ENCODE data around the gene SRRM1.
"Not testable (repeated sequence)": the region's sequence is repeated elsewhere in the genome, so short reads cannot be mapped to it uniquely, and the experiment has no call there.

The SRRM1 gene

GRCh38 chr1:24643363-24644099, 429 bp downstream of the SRRM1 start:
- DNase-seq (ENCODE audit: low read depth): no peak

GRCh38 chr1:24644100-24644384, 940 bp downstream of the SRRM1 start:
- no peak for DNase-seq (ENCODE audit: low read depth)

- DNase-seq (ENCODE audit: low read depth): no peak
These were observed 5.8 kb downstream of the SRRM1 start for GRCh38 chr1:24648919-24649318.

GRCh38 chr1:24652382-24652781, 9.3 kb downstream of the SRRM1 start:
- DNase-seq (ENCODE audit: low read depth): no peak

GRCh38 chr1:24654010-24654409, 10.9 kb downstream of the SRRM1 start:
- no peak for DNase-seq (ENCODE audit: low read depth)

- DNase-seq (ENCODE audit: low read depth): no peak
These were observed 12.9 kb downstream of the SRRM1 start for GRCh38 chr1:24656046-24656445.

GRCh38 chr1:24657781-24658180, 14.7 kb downstream of the SRRM1 start:
- DNase-seq (ENCODE audit: low read depth): no peak

GRCh38 chr1:24659166-24659904, 16.2 kb downstream of the SRRM1 start:
- DNase-seq (ENCODE audit: low read depth): no peak

- no peak for DNase-seq (ENCODE audit: low read depth)
These were observed 17.0 kb downstream of the SRRM1 start for GRCh38 chr1:24659993-24660665.

- no peak for DNase-seq (ENCODE audit: low read depth)
These were observed 21.5 kb downstream of the SRRM1 start for GRCh38 chr1:24664507-24665033.

GRCh38 chr1:24666794-24667193, 23.7 kb downstream of the SRRM1 start:
- DNase-seq (ENCODE audit: low read depth): no peak

- DNase-seq (ENCODE audit: low read depth): not testable (repeated sequence)
These were observed 28.3 kb downstream of the SRRM1 start for GRCh38 chr1:24671372-24671771.

GRCh38 chr1:24672686-24673085, 29.6 kb downstream of the SRRM1 start:
- not testable (repeated sequence) for DNase-seq (ENCODE audit: low read depth)

GRCh38 chr1:24673341-24673740, 30.2 kb downstream of the SRRM1 start:
- no peak for DNase-seq (ENCODE audit: low read depth)

- DNase-seq (ENCODE audit: low read depth): not testable (repeated sequence)
These were observed 35.3 kb downstream of the SRRM1 start for GRCh38 chr1:24678421-24678820.

- DNase-seq (ENCODE audit: low read depth): no peak
These were observed 36.6 kb downstream of the SRRM1 start for GRCh38 chr1:24679725-24680124.

- DNase-seq (ENCODE audit: low read depth): peak; percentile 91
These were observed 40.6 kb downstream of the SRRM1 start for GRCh38 chr1:24683713-24684162.

- no peak for DNase-seq (ENCODE audit: low read depth)
These were observed 44.9 kb downstream of the SRRM1 start for GRCh38 chr1:24688033-24688432.

GRCh38 chr1:24688621-24689195, 45.6 kb downstream of the SRRM1 start:
- DNase-seq (ENCODE audit: low read depth): no peak

GRCh38 chr1:24691051-24691450, 47.9 kb downstream of the SRRM1 start:
- DNase-seq (ENCODE audit: low read depth): no peak

GRCh38 chr1:24692351-24692980, 49.4 kb downstream of the SRRM1 start:
- DNase-seq (ENCODE audit: low read depth): no peak

- DNase-seq (ENCODE audit: low read depth): no peak
These were observed 50.8 kb downstream of the SRRM1 start for GRCh38 chr1:24693827-24694379.
